Smooth muscle cell (in vitro differentiated cells): ENCODE data around the gene ZCWPW1. TPM values are rescaled to one million over a fixed set of nuclear protein-coding genes. Genes with fewer than 3 reads are reported as not detected.

Experiments used
- DNase-seq: peaks from one replicate; lab custom pipeline; 2025; ENCODE audit not compliant: unreplicated experiment; lab: John Stamatoyannopoulos, UW
- H2AFZ ChIP-seq: fragments of 200-600 bp; sonication (generic); 2 replicates; pipeline ENCODE4 v1.6.0; 2016; ENCODE audit warnings: antibody characterized with exemption, low read depth, mild to moderate bottlenecking
- H3F3A ChIP-seq: fragments of 200-600 bp; sonication (generic); 2 replicates; pipeline ENCODE4 v1.6.0; 2017; ENCODE audit warnings: antibody characterized with exemption, low read depth
- H3K27ac ChIP-seq: fragments of 200-600 bp; sonication (generic); 2 replicates; pipeline ENCODE4 v1.5.1; 2016; ENCODE audit warnings: low read depth, mild to moderate bottlenecking
- H3K27me3 ChIP-seq: fragments of 200-600 bp; sonication (generic); 2 replicates; pipeline ENCODE4 v1.6.1; 2016; ENCODE audit warnings: low read depth, mild to moderate bottlenecking
- H3K36me3 ChIP-seq: fragments of 200-600 bp; sonication (generic); 2 replicates; pipeline ENCODE4 v1.5.1; 2016; ENCODE audit warnings: low read depth
- H3K4me1 ChIP-seq: fragments of 200-600 bp; sonication (generic); 2 replicates; pipeline ENCODE4 v1.5.1; 2016; ENCODE audit warnings: low read depth
- H3K4me2 ChIP-seq: fragments of 200-600 bp; sonication (generic); 2 replicates; pipeline ENCODE4 v1.6.0; 2016; ENCODE audit warnings: mild to moderate bottlenecking
- H3K4me3 ChIP-seq: fragments of 200-600 bp; sonication (generic); 2 replicates; pipeline ENCODE4 v1.5.1; 2016; ENCODE audit warnings: mild to moderate bottlenecking
- H3K79me2 ChIP-seq: fragments of 200-600 bp; sonication (generic); 2 replicates; pipeline ENCODE4 v1.6.0; 2016; ENCODE audit warnings: low read depth, mild to moderate bottlenecking
- H3K9ac ChIP-seq: fragments of 200-600 bp; sonication (generic); 2 replicates; pipeline ENCODE4 v1.6.0; 2016; ENCODE audit warnings: low read depth
- H3K9me3 ChIP-seq: fragments of 200-600 bp; sonication (generic); replicated peaks from 2 replicates; pipeline ENCODE4 v1.5.1; 2016; ENCODE audit warnings: low read depth
- H4K20me1 ChIP-seq: fragments of 200-600 bp; sonication (generic); 2 replicates; pipeline ENCODE4 v1.6.0; 2016; ENCODE audit warnings: low read depth
- WGBS: methylation state at CpG from one replicate; pipeline ENCODE4 v1.1.7; 2016; ENCODE audit warnings: low lambda C conversion rate; 5-methylcytosine and 5-hydroxymethylcytosine counted together
- polyA plus RNA-seq: library from polyadenylated mRNA; unstranded; fragments of >200 nt; fragmentation: Nextera tagmentation; extraction: Ambion mirVana; gene quantifications from 2 replicates; pipeline ENCODE4 v1.2.1, GENCODE V29; 2016
- total RNA-seq: library from RNA; depleted of rRNA; stranded (reverse); fragments of >200 nt; gene quantifications from 2 replicates; pipeline ENCODE4 v1.2.3, GENCODE V29; 2014
- TF ChIP-seq, protein P1 (sequence below): fragments of 200-600 bp; sonication (generic); IDR thresholded peaks from 2 replicates; pipeline ENCODE4 v1.5.1; 2017; ENCODE audit warnings: borderline replicate concordance, mild to moderate bottlenecking, antibody characterized with exemption; ENCODE audit not compliant: insufficient read depth, poor library complexity, severe bottlenecking

The ZCWPW1 gene
- total and polyA plus RNA-seq, 2 experiments from 2014 or later, result 3.9 to 5.3 TPM

- H3K4me3 ChIP-seq, result peak overlapping the region; percentile 71
- WGBS, result 61% methylated on average over 31 of the region's 31 CpGs
- H3K79me2 ChIP-seq, result peaks cover 38% of the 10 kb centered on the region
- H3K36me3 ChIP-seq, result no peaks in the 10 kb centered on the region
- H3K27me3 ChIP-seq, result no peaks in the 10 kb centered on the region
- no peak overlapping the region for H2AFZ ChIP-seq
- no peaks in the 10 kb centered on the region for H3K9me3 ChIP-seq
- DNase-seq, result no peak
- H3K4me2 ChIP-seq, result peak overlapping the region; percentile 85
- TF ChIP-seq, protein P1, sequence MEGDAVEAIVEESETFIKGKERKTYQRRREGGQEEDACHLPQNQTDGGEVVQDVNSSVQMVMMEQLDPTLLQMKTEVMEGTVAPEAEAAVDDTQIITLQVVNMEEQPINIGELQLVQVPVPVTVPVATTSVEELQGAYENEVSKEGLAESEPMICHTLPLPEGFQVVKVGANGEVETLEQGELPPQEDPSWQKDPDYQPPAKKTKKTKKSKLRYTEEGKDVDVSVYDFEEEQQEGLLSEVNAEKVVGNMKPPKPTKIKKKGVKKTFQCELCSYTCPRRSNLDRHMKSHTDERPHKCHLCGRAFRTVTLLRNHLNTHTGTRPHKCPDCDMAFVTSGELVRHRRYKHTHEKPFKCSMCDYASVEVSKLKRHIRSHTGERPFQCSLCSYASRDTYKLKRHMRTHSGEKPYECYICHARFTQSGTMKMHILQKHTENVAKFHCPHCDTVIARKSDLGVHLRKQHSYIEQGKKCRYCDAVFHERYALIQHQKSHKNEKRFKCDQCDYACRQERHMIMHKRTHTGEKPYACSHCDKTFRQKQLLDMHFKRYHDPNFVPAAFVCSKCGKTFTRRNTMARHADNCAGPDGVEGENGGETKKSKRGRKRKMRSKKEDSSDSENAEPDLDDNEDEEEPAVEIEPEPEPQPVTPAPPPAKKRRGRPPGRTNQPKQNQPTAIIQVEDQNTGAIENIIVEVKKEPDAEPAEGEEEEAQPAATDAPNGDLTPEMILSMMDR, result no peak
- H4K20me1 ChIP-seq, result peaks cover 23% of the 10 kb centered on the region
- H3K9ac ChIP-seq, result peak overlapping the region; percentile 98
- H3K27ac ChIP-seq, result peak overlapping the region; percentile 99
- H3F3A ChIP-seq, result peaks cover 10% of the 10 kb centered on the region
- peaks cover 27% of the 10 kb centered on the region for H3K4me1 ChIP-seq
These were observed 2.2 kb upstream of the ZCWPW1 start for GRCh38 chr7:100430493-100431285.

GRCh38 chr7:100429637-100430492, 1.4 kb upstream of the ZCWPW1 start, which contains the start of gene MEPCE:
TSS of gene MEPCE (plus strand) at chr7:100429831. CDS start at chr7:100430019, 188 bp downstream.
- peak within 1 kb of the TSS; percentile 98 for H3K9ac ChIP-seq
- H3K4me3 ChIP-seq, result peak within 1 kb of the TSS; percentile 71
- no peaks in the 10 kb centered on the region for H3K9me3 ChIP-seq
- H3K27ac ChIP-seq, result peak within 1 kb of the TSS; percentile 99
- H3K4me2 ChIP-seq, result peak within 1 kb of the TSS; percentile 87
- TF ChIP-seq, protein P1, result no peak
- H3F3A ChIP-seq, result peaks cover 9% of the 10 kb centered on the region
- DNase-seq, result peak; percentile 98
- WGBS, result 1% methylated on average over 66 of the region's 95 CpGs
- peaks cover 32% of the 10 kb centered on the region for H3K79me2 ChIP-seq
- H2AFZ ChIP-seq, result no peak within 1 kb of the TSS
- no peaks in the 10 kb centered on the region for H3K36me3 ChIP-seq
- H3K4me1 ChIP-seq, result peaks cover 20% of the 10 kb centered on the region
- no peaks in the 10 kb centered on the region for H3K27me3 ChIP-seq
- H4K20me1 ChIP-seq, result peaks cover 19% of the 10 kb centered on the region

- H3K4me1 ChIP-seq, result peaks cover 18% of the 10 kb centered on the region
- no peak overlapping the region for H2AFZ ChIP-seq
- peak overlapping the region; percentile 71 for H3K4me3 ChIP-seq
- peaks cover 17% of the 10 kb centered on the region for H4K20me1 ChIP-seq
- DNase-seq, result peak; percentile 99
- WGBS, result 2% methylated on average over 40 of the region's 40 CpGs
- peaks cover 27% of the 10 kb centered on the region for H3K79me2 ChIP-seq
- H3K4me2 ChIP-seq, result peak overlapping the region; percentile 87
- TF ChIP-seq, protein P1, result no peak
- H3K9ac ChIP-seq, result peak overlapping the region; percentile 98
- H3K27me3 ChIP-seq, result no peaks in the 10 kb centered on the region
- no peaks in the 10 kb centered on the region for H3K9me3 ChIP-seq
- peaks cover 2% of the 10 kb centered on the region for H3F3A ChIP-seq
- peak overlapping the region; percentile 99 for H3K27ac ChIP-seq
- no peaks in the 10 kb centered on the region for H3K36me3 ChIP-seq
These were observed 599 bp upstream of the ZCWPW1 start for GRCh38 chr7:100428967-100429636.
